ENCODE results near the gene RBM39.

DNA sequence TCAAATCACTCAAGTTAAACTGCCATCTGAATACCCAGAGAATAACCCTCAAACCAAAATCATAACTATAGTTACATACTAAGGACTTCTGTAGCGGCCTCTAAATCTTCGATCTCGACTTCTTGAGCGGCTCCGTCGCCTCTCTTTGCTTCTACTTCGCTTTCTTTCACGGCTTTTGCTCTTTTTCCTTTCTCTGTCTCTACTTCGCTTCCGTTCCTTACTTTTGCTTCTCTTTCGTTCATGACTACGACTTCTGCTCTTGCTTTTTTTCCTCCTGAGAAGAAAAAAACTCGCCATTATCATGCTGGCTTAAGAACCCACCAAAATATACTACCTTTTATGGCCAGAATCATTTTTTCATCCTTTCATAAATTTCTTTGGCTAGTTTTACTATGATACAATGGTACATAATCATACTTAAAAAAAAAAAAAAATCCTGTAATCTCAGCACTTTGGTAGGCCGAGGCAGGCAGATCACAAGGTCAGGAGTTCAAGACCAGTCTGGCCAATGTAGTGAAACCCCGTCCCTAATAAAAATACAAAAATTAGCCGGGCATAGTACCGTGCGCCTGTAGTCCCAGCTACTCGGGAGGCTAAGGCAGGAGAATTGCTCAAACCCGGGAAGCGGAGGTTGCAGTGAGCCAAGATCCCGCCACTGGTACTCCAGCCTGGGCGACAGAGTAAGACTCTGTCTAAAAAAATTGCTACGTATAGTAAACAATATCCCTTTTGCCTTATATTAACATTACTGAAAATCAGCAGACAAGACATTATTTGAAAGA lies 10.0 kb downstream of the RBM39 start:
- TF ChIP-seq POLR2A (IDR thresholded peaks at IDR 0.05; ENCODE audit: low read length) (no peak), GATA1 (IDR thresholded peaks at IDR 0.05; ENCODE audit: low read depth, low read length) (no peak)
